ENCODE results near the gene VSTM4.

DNA sequence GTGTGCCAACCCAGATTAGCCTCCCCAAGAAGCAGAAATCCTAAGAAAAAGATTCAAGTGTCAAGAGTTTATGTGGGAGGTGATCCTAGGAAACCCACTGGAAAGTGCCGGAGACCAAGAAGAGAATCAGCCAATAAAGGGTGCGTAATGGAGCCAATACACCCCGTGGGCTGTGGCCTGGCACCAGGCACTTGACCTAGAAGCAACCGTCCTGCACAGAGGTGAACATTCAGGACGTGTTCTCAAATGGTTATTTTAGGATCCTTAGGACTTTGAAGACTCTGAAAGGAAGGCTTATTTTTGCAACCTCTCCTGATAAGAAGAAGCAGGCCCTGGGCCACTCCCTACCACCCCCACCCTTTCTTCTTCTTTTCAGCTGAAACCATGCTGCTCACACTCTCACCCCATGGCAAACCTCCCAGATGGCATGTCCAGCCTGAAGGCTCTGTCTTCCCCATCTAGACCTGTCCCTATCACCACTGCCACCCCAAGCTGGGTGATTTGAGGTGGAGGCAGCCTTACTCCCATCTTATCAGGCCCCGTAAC, 46.6 kb downstream of the VSTM4 start:
- TF ChIP-seq CTCF (IDR thresholded peaks at IDR 0.05; ENCODE audit: low read depth, low read length): no peak
- no peak for TF ChIP-seq EZH2phosphoT487 (IDR thresholded peaks at IDR 0.05; ENCODE audit: low read depth)

Measured in OCI-LY3 (cell line).